Tibial artery (tissue), 4 donors: ENCODE data around the gene RAB37.

Experiments
- DNase-seq, 2 donors: peaks; one replicate each; pipeline ENCODE4 v3.0.0-alpha.2; 2019
- H3K27ac ChIP-seq, 2 donors: fragments of 200-600 bp; sonication (generic) in 1 of 2; 1 replicate in 1 of 2; 2 replicates in 1 of 2; pipeline ENCODE4 v1.5.1; 2018 to 2019; ENCODE audit warnings: mild to moderate bottlenecking in 1 of 2
- H3K27me3 ChIP-seq, 2 donors: fragments of 200-600 bp; sonication (generic) in 1 of 2; one replicate each; pipeline versions ENCODE4 v1.5.1 to v1.6.0; 2016 to 2019
- H3K36me3 ChIP-seq, 3 donors: fragments of 200-600 bp; sonication (generic) in 2 of 3; one replicate each; pipeline ENCODE4 v1.5.1; 2016 to 2019; ENCODE audit warnings: mild to moderate bottlenecking in 2 of 3
- H3K4me1 ChIP-seq, 4 donors: fragments of 200-600 bp; sonication (generic) in 2 of 4; 1 replicate in 3 of 4; 2 replicates in 1 of 4; pipeline ENCODE4 v1.5.1; 2016 to 2019
- H3K4me3 ChIP-seq, 2 donors: fragments of 200-600 bp; sonication (generic) in 1 of 2; 1 replicate in 1 of 2; 2 replicates in 1 of 2; pipeline ENCODE4 v1.5.1; 2018 to 2019; ENCODE audit warnings: mild to moderate bottlenecking in 2 of 2
- H3K9me3 ChIP-seq, 3 donors: fragments of 200-600 bp; sonication (generic) in 1 of 3; one replicate each; pipeline ENCODE4 v1.5.1; 2016 to 2019
- CTCF ChIP-seq, 2 experiments: fragments of 200-600 bp in 1 of 2; fragments of 450-650 bp in 1 of 2; IDR thresholded peaks; one replicate each; pipeline ENCODE4 v1.5.1; 2017 to 2019; ENCODE audit warnings: antibody characterized with exemption in 2 of 2, mild to moderate bottlenecking in 1 of 2, moderate library complexity in 1 of 2
- intact Hi-C: fragments of 100-400 bp; cut with DNase I; formaldehyde crosslinking; loops from one replicate; pipeline ENCODE4 v1.15.0; 2023; ENCODE audit warnings: low total_unique reads

The RAB37 gene

DNA sequence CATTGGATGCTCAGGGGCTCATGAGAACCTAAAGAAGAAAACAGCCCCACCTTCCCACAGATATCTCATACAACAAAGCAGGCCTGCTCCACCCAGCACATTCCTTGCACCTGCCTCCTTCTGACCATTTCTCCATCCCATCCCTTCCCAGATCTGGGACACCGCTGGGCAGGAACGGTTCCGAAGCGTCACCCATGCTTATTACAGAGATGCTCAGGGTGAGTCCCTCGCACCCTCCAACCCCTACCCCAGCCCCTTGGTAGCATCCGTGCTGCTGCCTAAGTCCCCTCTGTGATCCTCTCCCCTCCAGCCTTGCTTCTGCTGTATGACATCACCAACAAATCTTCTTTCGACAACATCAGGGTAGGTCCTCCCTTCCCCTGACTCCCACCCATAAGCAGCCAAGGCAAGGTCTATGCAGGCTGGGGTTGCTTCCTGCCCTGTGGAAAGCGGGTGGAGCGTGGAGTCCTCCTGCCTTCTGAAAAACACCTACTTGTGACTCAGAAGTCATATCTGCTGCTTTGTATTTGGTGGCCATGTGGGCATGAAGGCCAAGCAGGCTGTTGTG lies 6.0 kb downstream of the RAB37 start:
- intact Hi-C loops: no loop called here
- H3K4me3 ChIP-seq: no peak overlapping the region
- H3K27me3 ChIP-seq: peaks cover 0 to 51% of the 10 kb centered on the region in 2 donors
- peaks cover 0 to 17% (median 14%) of the 10 kb centered on the region in 4 donors for H3K4me1 ChIP-seq
- no peaks in the 10 kb centered on the region for H3K36me3 ChIP-seq
- no peak for DNase-seq
- H3K27ac ChIP-seq: no peak overlapping the region
- H3K9me3 ChIP-seq: no peaks in the 10 kb centered on the region
- no peak for TF ChIP-seq CTCF (IDR thresholded peaks at IDR 0.05)

DNA sequence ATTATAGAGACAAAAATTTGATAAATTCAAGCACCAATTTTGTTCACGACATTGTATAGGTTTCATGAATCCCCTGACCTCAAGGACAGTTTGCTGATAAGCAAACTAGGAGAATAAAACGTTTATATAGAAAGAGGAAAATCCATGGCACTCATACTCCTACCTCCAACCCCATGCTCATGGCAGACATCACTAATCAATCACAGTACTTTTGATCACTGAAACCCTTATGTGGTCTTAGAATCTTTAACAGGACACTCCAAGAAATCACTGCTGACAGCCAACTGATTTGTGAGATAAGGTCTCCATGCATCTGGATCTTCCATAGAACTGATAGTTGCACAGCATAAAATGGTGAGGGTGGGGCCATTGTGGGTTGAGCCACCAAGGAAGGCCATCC lies 6.7 kb downstream of the RAB37 start:
- no peak for DNase-seq
- Histone ChIP-seq H3K4me3 (no peak overlapping the region), H3K9me3 (no peaks in the 10 kb centered on the region), H3K36me3 (no peaks in the 10 kb centered on the region), H3K27me3 (peaks cover 0 to 44% of the 10 kb centered on the region in 2 donors), H3K4me1 (peaks cover 0 to 13% (median 12%) of the 10 kb centered on the region in 4 donors), H3K27ac (no peak overlapping the region)
- no peak for TF ChIP-seq CTCF (IDR thresholded peaks at IDR 0.05)
- intact Hi-C loops: loop anchor here (2.0 kb wide), 1 partner anchor 121 kb away; no protein-coding TSS in a partner anchor

DNA sequence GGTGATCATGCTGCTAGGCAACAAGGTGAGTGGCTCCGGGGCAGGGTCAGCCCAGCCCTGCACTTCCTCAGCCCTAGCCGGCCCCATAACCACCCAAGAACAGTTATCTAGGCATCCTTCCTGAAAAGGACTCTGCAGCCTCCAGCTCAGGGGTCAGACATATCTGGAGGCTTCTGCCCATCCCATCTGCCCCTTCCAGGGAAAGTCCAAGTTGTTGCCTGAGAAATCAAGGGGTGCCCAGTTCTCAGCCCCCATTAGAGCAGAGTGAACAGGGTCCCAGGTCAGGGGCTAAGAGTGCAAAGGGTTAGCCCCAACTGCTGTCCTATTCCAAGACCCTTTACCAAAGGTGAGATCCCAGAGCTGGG lies 7.3 kb downstream of the RAB37 start:
- no peak overlapping the region for H3K27ac ChIP-seq
- no peak for TF ChIP-seq CTCF (IDR thresholded peaks at IDR 0.05)
- H3K36me3 ChIP-seq: no peaks in the 10 kb centered on the region
- H3K4me1 ChIP-seq: peaks cover 0 to 16% (median 14%) of the 10 kb centered on the region in 4 donors
- DNase-seq: no peak
- H3K27me3 ChIP-seq: peaks cover 0 to 38% of the 10 kb centered on the region in 2 donors
- no peaks in the 10 kb centered on the region for H3K9me3 ChIP-seq
- intact Hi-C loops: loop anchor here (2.0 kb wide), 1 partner anchor 120 kb away; no protein-coding TSS in a partner anchor
- no peak overlapping the region for H3K4me3 ChIP-seq

GRCh38 chr17:74744714-74745547 lies 7.9 kb downstream of the RAB37 start:
- Histone ChIP-seq H3K9me3 (no peaks in the 10 kb centered on the region), H3K4me1 (peaks cover 0 to 22% (median 20%) of the 10 kb centered on the region in 4 donors), H3K4me3 (peak overlapping the region; percentile 12 to 22), H3K27ac (peak overlapping the region; percentile 32 to 33), H3K36me3 (no peaks in the 10 kb centered on the region), H3K27me3 (peaks cover 0 to 32% of the 10 kb centered on the region in 2 donors)
- DNase-seq: peak; percentile 86 to 92
- TF ChIP-seq CTCF (IDR thresholded peaks at IDR 0.05): peak; percentile 98 to 100
- intact Hi-C loops: loop anchor here (2.0 kb wide), 1 partner anchor 120 kb away; no protein-coding TSS in a partner anchor

- intact Hi-C loops: loop anchor here (2.0 kb wide), 1 partner anchor 119 kb away; no protein-coding TSS in a partner anchor
- H3K27ac ChIP-seq: peak overlapping the region in 1 of 2 donors; percentile 33
- DNase-seq: no peak
- TF ChIP-seq CTCF (IDR thresholded peaks at IDR 0.05): no peak
- no peaks in the 10 kb centered on the region for H3K9me3 ChIP-seq
- peaks cover 0 to 29% (median 26%) of the 10 kb centered on the region in 4 donors for H3K4me1 ChIP-seq
- no peak overlapping the region for H3K4me3 ChIP-seq
- H3K27me3 ChIP-seq: peaks cover 0 to 25% of the 10 kb centered on the region in 2 donors
- no peaks in the 10 kb centered on the region for H3K36me3 ChIP-seq
These were observed 8.6 kb downstream of the RAB37 start for GRCh38 chr17:74745548-74746177.
